ENCODE results near the gene CAPN1.
"Not testable (repeated sequence)": the region's sequence is repeated elsewhere in the genome, so short reads cannot be mapped to it uniquely, and the experiment has no call there.

DNA sequence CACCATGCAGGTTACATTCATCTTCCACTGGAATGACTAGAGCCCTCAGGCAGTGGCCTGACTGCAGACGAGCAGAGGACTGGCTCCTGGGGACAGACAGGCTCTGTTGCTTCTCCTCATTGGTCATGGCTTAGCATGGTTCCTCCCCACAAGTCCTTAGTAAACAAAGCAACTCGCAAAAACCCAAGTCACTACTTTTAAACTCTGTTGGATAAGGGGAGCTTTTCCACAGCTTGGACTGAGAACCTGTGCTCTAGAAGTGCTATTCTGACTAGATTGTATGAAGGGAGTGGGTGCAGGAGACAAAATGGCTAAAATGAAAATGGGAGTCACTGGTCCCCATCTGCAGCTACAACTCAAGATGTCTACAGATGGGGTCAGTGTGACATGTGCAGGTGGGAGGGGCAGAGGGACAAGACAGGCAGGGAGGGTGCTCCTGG, 7.1 kb upstream of the CAPN1 start:
- not testable (repeated sequence) for TF ChIP-seq MAZ (IDR thresholded peaks at IDR 0.05; ENCODE audit: borderline replicate concordance, low read depth, low read length); NR3C1 (IDR thresholded peaks at IDR 0.05); RAD21 (conservative IDR thresholded peaks at IDR 0.05 in 1 of 2, IDR thresholded peaks at IDR 0.05 in 1 of 2); TP53 (CRISPR knock-in tag; IDR thresholded peaks at IDR 0.05); MYC (IDR thresholded peaks at IDR 0.05; ENCODE audit: borderline replicate concordance, low read length); ZFP36 (IDR thresholded peaks at IDR 0.05; ENCODE audit: borderline replicate concordance, partially characterized antibody); MAFK (IDR thresholded peaks at IDR 0.05; ENCODE audit: partially characterized antibody)
- TF ChIP-seq, protein P1, sequence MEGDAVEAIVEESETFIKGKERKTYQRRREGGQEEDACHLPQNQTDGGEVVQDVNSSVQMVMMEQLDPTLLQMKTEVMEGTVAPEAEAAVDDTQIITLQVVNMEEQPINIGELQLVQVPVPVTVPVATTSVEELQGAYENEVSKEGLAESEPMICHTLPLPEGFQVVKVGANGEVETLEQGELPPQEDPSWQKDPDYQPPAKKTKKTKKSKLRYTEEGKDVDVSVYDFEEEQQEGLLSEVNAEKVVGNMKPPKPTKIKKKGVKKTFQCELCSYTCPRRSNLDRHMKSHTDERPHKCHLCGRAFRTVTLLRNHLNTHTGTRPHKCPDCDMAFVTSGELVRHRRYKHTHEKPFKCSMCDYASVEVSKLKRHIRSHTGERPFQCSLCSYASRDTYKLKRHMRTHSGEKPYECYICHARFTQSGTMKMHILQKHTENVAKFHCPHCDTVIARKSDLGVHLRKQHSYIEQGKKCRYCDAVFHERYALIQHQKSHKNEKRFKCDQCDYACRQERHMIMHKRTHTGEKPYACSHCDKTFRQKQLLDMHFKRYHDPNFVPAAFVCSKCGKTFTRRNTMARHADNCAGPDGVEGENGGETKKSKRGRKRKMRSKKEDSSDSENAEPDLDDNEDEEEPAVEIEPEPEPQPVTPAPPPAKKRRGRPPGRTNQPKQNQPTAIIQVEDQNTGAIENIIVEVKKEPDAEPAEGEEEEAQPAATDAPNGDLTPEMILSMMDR (IDR thresholded peaks at IDR 0.05): not testable (repeated sequence)

Measured in A549 (cell line).